BE2C (cell line): ENCODE data around the gene NFATC1.

Experiments
- DNase-seq: peaks from one replicate; pipeline ENCODE4 v3.0.0-alpha.2; 2020
- H3K27me3 ChIP-seq: fragments of 250-450 bp; sonication (Bioruptor Pico); 2 replicates; pipeline ENCODE4 v1.5.1; 2020; ENCODE audit warnings: mild to moderate bottlenecking
- H3K36me3 ChIP-seq: fragments of 250-450 bp; sonication (Bioruptor Pico); 2 replicates; pipeline ENCODE4 v1.5.1; 2020; ENCODE audit warnings: mild to moderate bottlenecking
- H3K4me1 ChIP-seq: fragments of 250-450 bp; sonication (Bioruptor Pico); 2 replicates; pipeline ENCODE4 v1.5.1; 2020
- H3K4me3 ChIP-seq: 2 replicates; pipeline ENCODE4 v1.5.1; 2011; ENCODE audit warnings: low read depth, low read length
- H3K9me3 ChIP-seq: fragments of 250-450 bp; sonication (Bioruptor Pico); 2 replicates; pipeline ENCODE4 v1.5.1; 2020
- CTCF ChIP-seq: IDR thresholded peaks from 2 replicates; pipeline ENCODE4 v1.5.1; 2012; ENCODE audit warnings: mild to moderate bottlenecking, low read depth, low read length

NFATC1 gene

GRCh38 chr18:79378536-79379250, 17.0 kb upstream of the NFATC1 start:
- no peaks in the 10 kb centered on the region for H3K27me3 ChIP-seq
- DNase-seq: peak; percentile 67
- H3K36me3 ChIP-seq: no peaks in the 10 kb centered on the region
- no peaks in the 10 kb centered on the region for H3K9me3 ChIP-seq
- TF ChIP-seq CTCF: peak; percentile 72
- no peaks in the 10 kb centered on the region for H3K4me1 ChIP-seq
- no peak overlapping the region for H3K4me3 ChIP-seq

- no peaks in the 10 kb centered on the region for H3K4me1 ChIP-seq
- no peak for TF ChIP-seq CTCF
- DNase-seq: no peak
- H3K36me3 ChIP-seq: no peaks in the 10 kb centered on the region
- H3K4me3 ChIP-seq: no peak overlapping the region
- H3K9me3 ChIP-seq: no peaks in the 10 kb centered on the region
- 0 out of 2 replicates have a peak, but pooled peaks cover under 1% of the 10 kb centered on the region for H3K27me3 ChIP-seq
These were observed 16.4 kb upstream of the NFATC1 start for GRCh38 chr18:79379251-79379905.

- 0 out of 2 replicates have a peak, but pooled peaks cover 7% of the 10 kb centered on the region for H3K27me3 ChIP-seq
- DNase-seq: no peak
- TF ChIP-seq CTCF: no peak
- H3K4me1 ChIP-seq: no peaks in the 10 kb centered on the region
- no peak overlapping the region for H3K4me3 ChIP-seq
- H3K36me3 ChIP-seq: no peaks in the 10 kb centered on the region
- H3K9me3 ChIP-seq: no peaks in the 10 kb centered on the region
These were observed 15.6 kb upstream of the NFATC1 start for GRCh38 chr18:79379931-79380815.

GRCh38 chr18:79380816-79381806, 14.6 kb upstream of the NFATC1 start:
- Histone ChIP-seq H3K4me1 (no peaks in the 10 kb centered on the region), H3K27me3 (0 out of 2 replicates have a peak, but pooled peaks cover 7% of the 10 kb centered on the region), H3K4me3 (no peak overlapping the region), H3K36me3 (no peaks in the 10 kb centered on the region), H3K9me3 (no peaks in the 10 kb centered on the region)
- peak; percentile 67 for TF ChIP-seq CTCF
- peak; percentile 56 for DNase-seq

GRCh38 chr18:79381811-79382311, 13.9 kb upstream of the NFATC1 start:
- no peak for TF ChIP-seq CTCF
- Histone ChIP-seq H3K27me3 (0 out of 2 replicates have a peak, but pooled peaks cover 7% of the 10 kb centered on the region), H3K36me3 (no peaks in the 10 kb centered on the region), H3K9me3 (no peaks in the 10 kb centered on the region), H3K4me1 (no peaks in the 10 kb centered on the region), H3K4me3 (no peak overlapping the region)
- DNase-seq: no peak
